ENCODE results near the gene SPRYD7. TPM values are rescaled to one million over a fixed set of nuclear protein-coding genes. Genes with fewer than 3 reads are reported as not detected.
"Not testable (repeated sequence)": the region's sequence is repeated elsewhere in the genome, so short reads cannot be mapped to it uniquely, and the experiment has no call there.

The SPRYD7 gene
- polyA plus RNA-seq, 1 donor: 11.1 TPM

GRCh38 chr13:49935171-49936074 is 717 bp downstream of the SPRYD7 start:
- Histone ChIP-seq H3K4me3 (ENCODE audit: low read length) (peak overlapping the region; percentile 56), H3K27me3 (ENCODE audit: control insufficient read depth, insufficient read depth, low read length) (no peaks in the 10 kb centered on the region), H3K36me3 (ENCODE audit: control insufficient read depth, insufficient read depth, low read length) (peaks cover 2% of the 10 kb centered on the region), H3K9me3 (ENCODE audit: control insufficient read depth, low read depth, low read length) (no peaks in the 10 kb centered on the region), H3K4me1 (ENCODE audit: control insufficient read depth, insufficient read depth, low read length) (peaks cover 17% of the 10 kb centered on the region), H3K27ac (ENCODE audit: low read length) (peak overlapping the region; percentile 89)
- peak; percentile 35 to 64 for DNase-seq
- WGBS (ENCODE audit: insufficient coverage, low lambda C conversion rate): 50% methylated on average over 2 of the region's 32 CpGs

GRCh38 chr13:49933511-49933910 is 2.6 kb downstream of the SPRYD7 start:
- Histone ChIP-seq H3K36me3 (ENCODE audit: control insufficient read depth, insufficient read depth, low read length) (peaks cover 5% of the 10 kb centered on the region), H3K27me3 (ENCODE audit: control insufficient read depth, insufficient read depth, low read length) (no peaks in the 10 kb centered on the region), H3K27ac (ENCODE audit: low read length) (no peak overlapping the region), H3K4me3 (ENCODE audit: low read length) (no peak overlapping the region), H3K4me1 (ENCODE audit: control insufficient read depth, insufficient read depth, low read length) (peaks cover 8% of the 10 kb centered on the region), H3K9me3 (ENCODE audit: control insufficient read depth, low read depth, low read length) (no peaks in the 10 kb centered on the region)
- DNase-seq: no peak
- 100% methylated on average over 4 of the region's 7 CpGs for WGBS (ENCODE audit: insufficient coverage, low lambda C conversion rate)

GRCh38 chr13:49932868-49933267 is 3.3 kb downstream of the SPRYD7 start:
- no CpG with 5 or more reads among the region's 1 CpG for WGBS (ENCODE audit: insufficient coverage, low lambda C conversion rate)
- Histone ChIP-seq H3K4me1 (ENCODE audit: control insufficient read depth, insufficient read depth, low read length) (peaks cover 2% of the 10 kb centered on the region), H3K27ac (ENCODE audit: low read length) (no peak overlapping the region), H3K27me3 (ENCODE audit: control insufficient read depth, insufficient read depth, low read length) (no peaks in the 10 kb centered on the region), H3K9me3 (ENCODE audit: control insufficient read depth, low read depth, low read length) (no peaks in the 10 kb centered on the region), H3K36me3 (ENCODE audit: control insufficient read depth, insufficient read depth, low read length) (peaks cover 9% of the 10 kb centered on the region), H3K4me3 (ENCODE audit: low read length) (no peak overlapping the region)
- DNase-seq: no peak

GRCh38 chr13:49932066-49932465 is 4.1 kb downstream of the SPRYD7 start:
- H3K27ac ChIP-seq (ENCODE audit: low read length): no peak overlapping the region
- no peaks in the 10 kb centered on the region for H3K27me3 ChIP-seq (ENCODE audit: control insufficient read depth, insufficient read depth, low read length)
- WGBS (ENCODE audit: insufficient coverage, low lambda C conversion rate): 80% methylated on average over 1 of the region's 2 CpGs
- no peak for DNase-seq
- no peak overlapping the region for H3K4me3 ChIP-seq (ENCODE audit: low read length)
- H3K9me3 ChIP-seq (ENCODE audit: control insufficient read depth, low read depth, low read length): no peaks in the 10 kb centered on the region
- H3K36me3 ChIP-seq (ENCODE audit: control insufficient read depth, insufficient read depth, low read length): peaks cover 12% of the 10 kb centered on the region
- H3K4me1 ChIP-seq (ENCODE audit: control insufficient read depth, insufficient read depth, low read length): no peaks in the 10 kb centered on the region

GRCh38 chr13:49927755-49928154 is 8.4 kb downstream of the SPRYD7 start:
- H3K27me3 ChIP-seq (ENCODE audit: control insufficient read depth, insufficient read depth, low read length): no peaks in the 10 kb centered on the region
- 83% methylated on average over 1 of the region's 3 CpGs for WGBS (ENCODE audit: insufficient coverage, low lambda C conversion rate)
- H3K36me3 ChIP-seq (ENCODE audit: control insufficient read depth, insufficient read depth, low read length): peaks cover 20% of the 10 kb centered on the region
- no peak overlapping the region for H3K4me3 ChIP-seq (ENCODE audit: low read length)
- H3K9me3 ChIP-seq (ENCODE audit: control insufficient read depth, low read depth, low read length): no peaks in the 10 kb centered on the region
- H3K27ac ChIP-seq (ENCODE audit: low read length): no peak overlapping the region
- no peak for DNase-seq
- H3K4me1 ChIP-seq (ENCODE audit: control insufficient read depth, insufficient read depth, low read length): no peaks in the 10 kb centered on the region

GRCh38 chr13:49925881-49926418 is 10.2 kb downstream of the SPRYD7 start:
- no peaks in the 10 kb centered on the region for H3K9me3 ChIP-seq (ENCODE audit: control insufficient read depth, low read depth, low read length)
- no peaks in the 10 kb centered on the region for H3K4me1 ChIP-seq (ENCODE audit: control insufficient read depth, insufficient read depth, low read length)
- H3K27me3 ChIP-seq (ENCODE audit: control insufficient read depth, insufficient read depth, low read length): no peaks in the 10 kb centered on the region
- H3K36me3 ChIP-seq (ENCODE audit: control insufficient read depth, insufficient read depth, low read length): peaks cover 24% of the 10 kb centered on the region
- no peak overlapping the region for H3K4me3 ChIP-seq (ENCODE audit: low read length)
- no peak for DNase-seq
- H3K27ac ChIP-seq (ENCODE audit: low read length): no peak overlapping the region
- WGBS (ENCODE audit: insufficient coverage, low lambda C conversion rate): no CpG with 5 or more reads among the region's 2 CpGs

GRCh38 chr13:49922301-49922700 is 13.8 kb downstream of the SPRYD7 start:
- Histone ChIP-seq H3K27me3 (ENCODE audit: control insufficient read depth, insufficient read depth, low read length) (no peaks in the 10 kb centered on the region), H3K36me3 (ENCODE audit: control insufficient read depth, insufficient read depth, low read length) (peaks cover 33% of the 10 kb centered on the region), H3K4me1 (ENCODE audit: control insufficient read depth, insufficient read depth, low read length) (no peaks in the 10 kb centered on the region), H3K9me3 (ENCODE audit: control insufficient read depth, low read depth, low read length) (no peaks in the 10 kb centered on the region), H3K4me3 (ENCODE audit: low read length) (no peak overlapping the region), H3K27ac (ENCODE audit: low read length) (no peak overlapping the region)
- DNase-seq: no peak

- not testable (repeated sequence) for H3K9me3 ChIP-seq (ENCODE audit: control insufficient read depth, low read depth, low read length); DNase-seq; H3K27me3 ChIP-seq (ENCODE audit: control insufficient read depth, insufficient read depth, low read length); H3K4me3 ChIP-seq (ENCODE audit: low read length); H3K27ac ChIP-seq (ENCODE audit: low read length); H3K4me1 ChIP-seq (ENCODE audit: control insufficient read depth, insufficient read depth, low read length)
- H3K36me3 ChIP-seq (ENCODE audit: control insufficient read depth, insufficient read depth, low read length): peaks cover 43% of the 10 kb centered on the region
- no CpG with 5 or more reads among the region's 4 CpGs for WGBS (ENCODE audit: insufficient coverage, low lambda C conversion rate)
Measured at GRCh38 chr13:49920969-49921368, 15.2 kb downstream of the SPRYD7 start.

GRCh38 chr13:49918106-49918505 is 18.0 kb downstream of the SPRYD7 start:
- not testable (repeated sequence) for DNase-seq; H3K4me3 ChIP-seq (ENCODE audit: low read length)
- peaks cover 40% of the 10 kb centered on the region for H3K36me3 ChIP-seq (ENCODE audit: control insufficient read depth, insufficient read depth, low read length)

GRCh38 chr13:49914947-49915346 is 21.2 kb downstream of the SPRYD7 start:
- WGBS (ENCODE audit: insufficient coverage, low lambda C conversion rate): 100% methylated on average over 1 of the region's 1 CpG
- H3K36me3 ChIP-seq (ENCODE audit: control insufficient read depth, insufficient read depth, low read length): peaks cover 32% of the 10 kb centered on the region
- no peaks in the 10 kb centered on the region for H3K4me1 ChIP-seq (ENCODE audit: control insufficient read depth, insufficient read depth, low read length)
- H3K9me3 ChIP-seq (ENCODE audit: control insufficient read depth, low read depth, low read length): no peaks in the 10 kb centered on the region
- no peak for DNase-seq
- no peaks in the 10 kb centered on the region for H3K27me3 ChIP-seq (ENCODE audit: control insufficient read depth, insufficient read depth, low read length)
- no peak overlapping the region for H3K27ac ChIP-seq (ENCODE audit: low read length)
- no peak overlapping the region for H3K4me3 ChIP-seq (ENCODE audit: low read length)

More at GRCh38 chr13:49918106-49918505, 18.0 kb downstream of the SPRYD7 start:
- not testable (repeated sequence) for H3K9me3 ChIP-seq (ENCODE audit: control insufficient read depth, low read depth, low read length); H3K4me1 ChIP-seq (ENCODE audit: control insufficient read depth, insufficient read depth, low read length); H3K27me3 ChIP-seq (ENCODE audit: control insufficient read depth, insufficient read depth, low read length); H3K27ac ChIP-seq (ENCODE audit: low read length)
- 90% methylated on average over 2 of the region's 8 CpGs for WGBS (ENCODE audit: insufficient coverage, low lambda C conversion rate)
